SU-DHL-6 (cell line): Measurements from ENCODE around the gene VRK3.
"Not testable (repeated sequence)": the region's sequence is repeated elsewhere in the genome, so short reads cannot be mapped to it uniquely, and the experiment has no call there.

ENCODE experiments used
- H2AFZ ChIP-seq: fragments of 200-600 bp; sonication (generic); 2 replicates; pipeline ENCODE4 v1.6.1; 2014; ENCODE audit warnings: low read depth, mild to moderate bottlenecking, moderate library complexity, mixed read lengths, antibody characterized with exemption, low read length; ENCODE audit not compliant: severe bottlenecking
- H3F3A ChIP-seq: fragments of 200-600 bp; shearing (Covaris generic); 2 replicates; pipeline ENCODE4 v1.6.0; 2016; ENCODE audit warnings: antibody characterized with exemption, mild to moderate bottlenecking; ENCODE audit not compliant: insufficient read depth
- H3K27ac ChIP-seq: fragments of 200-600 bp; sonication (generic); 2 replicates; pipeline ENCODE4 v1.5.1; 2016; ENCODE audit warnings: low read depth, mild to moderate bottlenecking, low read length, moderate library complexity, mixed read lengths
- H3K27me3 ChIP-seq: fragments of 200-600 bp; sonication (generic), shearing (Covaris generic); 2 replicates; pipeline ENCODE4 v1.6.0; 2014; ENCODE audit warnings: mild to moderate bottlenecking, low read length
- H3K36me3 ChIP-seq: fragments of 200-600 bp; sonication (generic); 2 replicates; pipeline ENCODE4 v1.6.1; 2014; ENCODE audit warnings: mild to moderate bottlenecking, low read length, mixed read lengths
- H3K4me2 ChIP-seq: fragments of 300-600, 200-600 bp; shearing (Covaris generic), sonication (generic); 2 replicates; pipeline ENCODE4 v1.6.0; 2014; ENCODE audit warnings: low read length, low read depth, mild to moderate bottlenecking; ENCODE audit not compliant: poor library complexity, severe bottlenecking
- H3K4me3 ChIP-seq: fragments of 200-600 bp; sonication (generic); 2 replicates; pipeline ENCODE4 v1.5.1; 2014; ENCODE audit warnings: antibody characterized with exemption, low read length, mild to moderate bottlenecking, mixed read lengths; ENCODE audit not compliant: insufficient read depth, poor library complexity, severe bottlenecking
- H3K79me2 ChIP-seq: fragments of 200-600 bp; sonication (generic); 2 replicates; pipeline ENCODE4 v1.6.1; 2014; ENCODE audit warnings: mild to moderate bottlenecking, low read length, moderate library complexity; ENCODE audit not compliant: insufficient read depth
- H3K9ac ChIP-seq: fragments of 200-600 bp; sonication (generic); 2 replicates; pipeline ENCODE4 v1.7.0; 2014; ENCODE audit warnings: mild to moderate bottlenecking, low read length
- H3K9me2 ChIP-seq: fragments of 200-600 bp; sonication (generic); replicated peaks from 2 replicates; pipeline ENCODE4 v1.6.1; 2014; ENCODE audit warnings: low read length; ENCODE audit not compliant: insufficient read depth
- H3K9me3 ChIP-seq: fragments of 200-600 bp; sonication (generic); 2 replicates; pipeline ENCODE4 v1.6.1; 2014; ENCODE audit warnings: low read length, mixed read lengths; ENCODE audit not compliant: insufficient read depth
- H4K20me1 ChIP-seq: fragments of 200-600 bp; sonication (generic); 2 replicates; pipeline ENCODE4 v1.6.1; 2014; ENCODE audit warnings: low read depth, mild to moderate bottlenecking, antibody characterized with exemption, low read length, moderate library complexity, mixed read lengths
- EZH2phosphoT487 ChIP-seq: fragments of 200-600 bp; sonication (generic), shearing (Covaris generic); conservative IDR thresholded peaks from 2 replicates; pipeline ENCODE4 v1.6.1; 2018; ENCODE audit warnings: mild to moderate bottlenecking, antibody characterized with exemption, low read length, moderate library complexity, mixed read lengths
- TF ChIP-seq, protein P1 (sequence below): fragments of 200-600 bp; sonication (generic); IDR thresholded peaks from one replicate; pipeline ENCODE4 v1.5.1; 2017; ENCODE audit warnings: antibody characterized with exemption, mild to moderate bottlenecking, low read length, moderate library complexity; ENCODE audit not compliant: insufficient read depth, poor library complexity, severe bottlenecking

VRK3 gene

DNA sequence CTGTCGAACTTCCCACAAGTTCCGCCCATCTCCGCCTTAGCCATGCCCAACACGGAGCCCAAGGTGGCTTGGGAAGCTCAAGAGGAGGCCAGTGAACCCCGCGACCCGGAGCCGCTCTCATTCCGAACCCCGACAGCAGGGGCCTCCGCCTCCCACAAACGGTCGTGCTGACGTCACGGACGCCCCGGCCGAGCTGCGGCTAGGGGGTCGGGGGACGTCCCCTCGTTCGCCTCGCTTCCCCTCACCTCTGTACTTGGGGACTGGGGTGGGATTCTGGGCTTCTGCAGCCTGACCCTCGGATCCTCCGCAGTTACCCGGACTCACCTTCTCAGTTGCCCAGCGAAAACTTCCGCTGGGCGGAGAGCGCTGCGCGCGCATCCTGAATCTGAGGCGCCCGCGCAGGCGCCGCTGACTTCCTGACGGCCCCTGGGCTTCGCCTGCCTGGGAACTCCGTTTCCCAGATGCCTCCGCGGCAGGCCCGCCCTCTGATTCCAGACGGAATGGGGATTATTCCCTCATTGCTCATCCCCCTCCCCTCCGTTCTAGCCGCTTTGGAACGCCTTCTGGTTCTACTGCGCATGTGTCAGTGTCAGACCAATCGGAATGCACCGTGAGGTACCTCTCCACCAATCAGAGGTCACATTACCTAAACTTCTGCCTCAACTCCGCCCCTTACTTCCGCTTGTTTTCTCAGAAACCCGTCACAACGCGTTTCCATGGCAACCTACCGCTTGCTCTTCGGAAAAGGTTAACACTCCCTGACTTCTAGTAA is at the start of gene VRK3:
Gene VRK3, minus strand, starts transcription at position 351 of the 772 bp plus-strand sequence. CDS start 9,210 bp downstream, outside the sequence.
- Histone ChIP-seq H3K4me2 (peak within 1 kb of the TSS; percentile 78), H3K9ac (peak within 1 kb of the TSS; percentile 73), H3K79me2 (peaks cover 62% of the 10 kb centered on the region), H3K9me2 (no peaks in the 10 kb centered on the region), H3K4me3 (peak within 1 kb of the TSS; percentile 81), H3F3A (no peaks in the 10 kb centered on the region), H3K27ac (peak within 1 kb of the TSS; percentile 46), H4K20me1 (no peaks in the 10 kb centered on the region; the same call in 1 of the 2 replicates), H3K9me3 (no peaks in the 10 kb centered on the region), H2AFZ (peak within 1 kb of the TSS; percentile 68), H3K36me3 (no peaks in the 10 kb centered on the region), H3K27me3 (no peaks in the 10 kb centered on the region)
- TF ChIP-seq, protein P1, sequence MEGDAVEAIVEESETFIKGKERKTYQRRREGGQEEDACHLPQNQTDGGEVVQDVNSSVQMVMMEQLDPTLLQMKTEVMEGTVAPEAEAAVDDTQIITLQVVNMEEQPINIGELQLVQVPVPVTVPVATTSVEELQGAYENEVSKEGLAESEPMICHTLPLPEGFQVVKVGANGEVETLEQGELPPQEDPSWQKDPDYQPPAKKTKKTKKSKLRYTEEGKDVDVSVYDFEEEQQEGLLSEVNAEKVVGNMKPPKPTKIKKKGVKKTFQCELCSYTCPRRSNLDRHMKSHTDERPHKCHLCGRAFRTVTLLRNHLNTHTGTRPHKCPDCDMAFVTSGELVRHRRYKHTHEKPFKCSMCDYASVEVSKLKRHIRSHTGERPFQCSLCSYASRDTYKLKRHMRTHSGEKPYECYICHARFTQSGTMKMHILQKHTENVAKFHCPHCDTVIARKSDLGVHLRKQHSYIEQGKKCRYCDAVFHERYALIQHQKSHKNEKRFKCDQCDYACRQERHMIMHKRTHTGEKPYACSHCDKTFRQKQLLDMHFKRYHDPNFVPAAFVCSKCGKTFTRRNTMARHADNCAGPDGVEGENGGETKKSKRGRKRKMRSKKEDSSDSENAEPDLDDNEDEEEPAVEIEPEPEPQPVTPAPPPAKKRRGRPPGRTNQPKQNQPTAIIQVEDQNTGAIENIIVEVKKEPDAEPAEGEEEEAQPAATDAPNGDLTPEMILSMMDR, result no peak
- TF ChIP-seq EZH2phosphoT487, result no peak

DNA sequence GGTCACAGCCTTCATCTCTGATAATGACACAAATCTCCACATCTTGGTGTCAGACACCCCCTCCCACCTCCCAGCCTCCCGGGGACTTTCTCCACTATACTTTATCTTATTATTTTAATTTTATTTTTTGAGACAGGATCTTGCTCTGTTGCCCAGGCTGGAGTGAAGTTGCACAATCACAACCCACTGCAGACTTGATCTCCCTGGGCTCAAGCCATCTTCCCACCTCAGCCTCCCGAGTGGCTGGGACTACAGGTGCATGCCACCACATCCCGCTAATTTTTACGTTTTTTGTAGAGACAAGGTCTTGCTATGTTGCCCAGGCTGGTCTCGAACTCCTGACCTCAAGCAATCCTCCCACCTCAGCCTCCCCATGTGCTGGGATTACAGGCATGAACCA is 43.2 kb upstream of the VRK3 start:
- not testable (repeated sequence) for H3K4me2 ChIP-seq, H3K4me3 ChIP-seq, H2AFZ ChIP-seq, H3K27ac ChIP-seq, H3K9me2 ChIP-seq, H3K9me3 ChIP-seq, H3K27me3 ChIP-seq, H3F3A ChIP-seq, H4K20me1 ChIP-seq, H3K9ac ChIP-seq, H3K79me2 ChIP-seq, H3K36me3 ChIP-seq

GRCh38 chr19:50067575-50067974 is 42.4 kb upstream of the VRK3 start:
- Histone ChIP-seq H3K27ac (no peak overlapping the region), H4K20me1 (no peaks in the 10 kb centered on the region), H3K9me3 (no peaks in the 10 kb centered on the region), H3K9me2 (no peaks in the 10 kb centered on the region), H3K9ac (no peak overlapping the region), H3K4me2 (no peak overlapping the region), H3F3A (no peaks in the 10 kb centered on the region), H3K4me3 (no peak overlapping the region), H2AFZ (no peak overlapping the region), H3K36me3 (no peaks in the 10 kb centered on the region), H3K79me2 (no peaks in the 10 kb centered on the region), H3K27me3 (no peaks in the 10 kb centered on the region)
- TF ChIP-seq EZH2phosphoT487, result no peak
- TF ChIP-seq, protein P1, result no peak

DNA sequence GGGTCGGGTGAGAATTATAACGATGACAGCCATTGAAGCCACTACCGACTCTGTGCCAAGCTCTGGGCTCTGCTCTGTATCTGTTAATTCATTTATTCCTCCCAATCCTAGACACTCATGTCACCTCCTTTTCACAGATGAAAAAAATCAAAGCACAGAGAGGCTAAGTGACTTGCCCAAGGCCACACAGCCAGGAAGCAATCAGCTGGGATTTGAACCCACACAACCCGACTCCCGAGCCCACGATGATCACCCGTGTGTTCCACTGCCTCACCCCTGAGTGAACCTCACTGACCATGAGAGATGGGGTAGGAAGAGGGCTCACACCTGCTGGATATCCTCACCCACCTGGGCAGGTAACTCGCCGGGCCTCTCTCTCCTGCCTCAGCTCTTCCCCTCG is 40.8 kb upstream of the VRK3 start:
- Histone ChIP-seq H3F3A (no peaks in the 10 kb centered on the region), H3K9me2 (no peaks in the 10 kb centered on the region), H3K4me3 (no peak overlapping the region), H2AFZ (no peak overlapping the region), H3K36me3 (no peaks in the 10 kb centered on the region), H3K27ac (no peak overlapping the region), H3K79me2 (no peaks in the 10 kb centered on the region), H4K20me1 (no peaks in the 10 kb centered on the region), H3K9ac (no peak overlapping the region), H3K4me2 (no peak overlapping the region), H3K9me3 (no peaks in the 10 kb centered on the region), H3K27me3 (no peaks in the 10 kb centered on the region)
- TF ChIP-seq EZH2phosphoT487, result no peak
- TF ChIP-seq, protein P1, result no peak
